T follicular helper cell (primary cell): ENCODE measurements around the gene ANXA3.

Source experiments
- DNase-seq: peaks from one replicate; pipeline ENCODE4 v3.0.0-alpha.2; 2020; ENCODE audit warnings: low read depth

Gene ANXA3

GRCh38 chr4:78611215-78611558 lies 59.6 kb downstream of the ANXA3 start:
- DNase-seq: no peak

DNA sequence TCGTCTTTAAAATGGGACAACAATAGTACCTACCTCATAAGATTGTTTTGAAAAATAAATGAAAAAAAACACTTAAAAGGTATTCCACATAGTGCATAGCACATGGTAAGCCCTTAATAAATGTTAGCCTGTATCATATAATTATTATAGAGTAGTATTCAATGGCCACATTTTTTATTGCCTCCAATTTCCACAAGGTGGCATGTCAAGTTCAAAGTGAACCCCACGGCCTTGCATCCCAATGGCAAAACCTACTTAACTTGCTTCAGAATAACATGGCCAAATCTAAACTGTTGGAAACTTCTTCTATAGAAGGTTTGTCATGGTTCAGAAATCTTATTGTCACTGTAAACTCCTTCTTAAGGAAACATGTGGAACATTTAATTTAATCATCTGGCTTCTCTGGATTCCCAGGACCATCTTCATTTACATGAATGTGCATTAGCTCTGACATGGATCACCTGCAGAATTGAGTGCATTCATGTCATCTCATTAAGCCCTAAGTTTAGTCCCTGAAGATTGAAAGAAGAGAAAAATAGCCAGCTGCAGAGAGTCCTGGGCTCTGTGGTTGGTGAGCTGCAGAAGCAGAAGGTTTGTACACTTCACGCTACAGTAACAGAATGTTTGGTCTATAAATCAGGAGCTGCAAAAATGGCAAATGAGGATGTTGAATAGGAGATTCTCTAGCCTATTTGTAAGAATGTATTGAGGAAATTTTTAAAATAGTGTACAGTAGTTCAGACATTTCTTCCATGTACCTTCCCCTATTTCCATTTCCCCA lies 61.0 kb downstream of the ANXA3 start:
- no peak for DNase-seq

DNA sequence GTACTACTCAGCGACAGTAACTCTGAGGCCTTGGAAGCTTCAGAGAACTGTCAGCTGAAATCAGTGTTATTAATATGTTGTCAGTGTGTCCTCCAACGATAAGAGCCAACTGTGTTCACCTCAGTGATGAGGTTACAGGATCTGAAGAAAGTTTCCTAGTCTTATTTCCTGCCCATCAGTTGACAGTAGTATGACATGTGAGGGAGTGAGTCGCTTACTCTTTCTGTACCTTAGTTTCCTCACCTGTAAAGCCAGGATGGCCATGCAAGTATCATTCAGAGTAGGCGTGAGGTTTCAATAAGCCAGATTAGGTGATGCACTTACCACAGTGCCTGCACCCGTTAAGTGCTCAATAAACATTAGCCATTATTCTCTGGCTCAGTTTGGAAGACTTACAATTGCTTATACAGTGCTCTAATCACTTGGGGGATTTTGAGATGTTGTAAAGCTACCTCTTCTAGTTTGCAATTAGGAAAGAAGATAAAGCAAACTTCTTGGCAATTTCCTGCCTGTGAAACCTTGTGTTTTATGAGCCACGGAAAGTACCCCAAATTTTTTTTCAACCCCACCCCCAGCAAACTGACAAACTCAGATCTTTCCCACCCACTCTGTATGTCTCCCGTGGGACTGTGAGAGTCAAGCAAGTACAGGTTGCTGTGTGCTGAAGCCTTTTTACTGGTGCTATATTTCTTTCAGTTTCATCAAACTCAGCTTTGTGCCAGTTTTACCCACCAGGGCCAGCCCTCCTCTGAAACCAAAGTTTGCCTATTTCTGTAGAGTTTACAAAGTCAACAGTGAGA lies 62.2 kb downstream of the ANXA3 start:
- no peak for DNase-seq

DNA sequence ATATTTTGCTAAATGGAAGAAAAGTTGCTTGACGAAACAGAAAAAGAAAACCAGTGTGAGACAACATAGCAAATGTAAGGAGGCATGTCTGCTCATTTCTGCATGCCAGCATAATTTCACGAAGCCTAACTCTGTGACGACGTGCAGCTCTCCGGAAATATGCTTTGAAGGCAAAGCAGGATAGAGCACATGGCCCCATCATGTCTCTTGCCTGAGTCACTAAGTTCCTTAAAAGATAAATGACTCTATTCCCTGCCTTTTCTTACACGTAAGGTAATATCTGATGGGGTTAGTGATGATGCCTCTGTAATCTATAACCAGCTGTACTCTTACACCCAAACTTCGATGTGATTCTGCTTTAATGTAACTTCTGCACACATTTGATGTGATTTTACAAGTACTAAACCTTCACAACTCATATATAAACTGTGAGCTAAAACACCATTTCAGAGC lies 64.5 kb downstream of the ANXA3 start:
- no peak for DNase-seq

DNA sequence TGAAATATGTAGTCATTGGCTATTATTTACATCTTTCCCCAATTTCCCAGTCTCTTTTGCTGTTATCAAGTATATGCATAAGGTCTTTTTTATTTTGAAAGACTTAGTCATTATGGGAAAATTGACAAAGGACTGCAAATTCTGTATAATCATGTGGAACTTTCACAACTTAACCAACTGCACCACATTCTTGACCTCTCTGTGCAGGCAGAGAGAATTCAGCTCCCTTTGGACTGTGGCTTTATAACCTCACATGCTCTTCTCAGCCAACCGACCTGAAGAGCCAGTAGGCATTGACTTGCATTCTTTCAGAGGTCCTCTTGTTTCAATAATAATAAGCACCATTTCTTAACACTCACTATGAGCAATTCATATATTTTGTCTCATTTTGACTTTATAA lies 66.9 kb downstream of the ANXA3 start:
- no peak for DNase-seq

DNA sequence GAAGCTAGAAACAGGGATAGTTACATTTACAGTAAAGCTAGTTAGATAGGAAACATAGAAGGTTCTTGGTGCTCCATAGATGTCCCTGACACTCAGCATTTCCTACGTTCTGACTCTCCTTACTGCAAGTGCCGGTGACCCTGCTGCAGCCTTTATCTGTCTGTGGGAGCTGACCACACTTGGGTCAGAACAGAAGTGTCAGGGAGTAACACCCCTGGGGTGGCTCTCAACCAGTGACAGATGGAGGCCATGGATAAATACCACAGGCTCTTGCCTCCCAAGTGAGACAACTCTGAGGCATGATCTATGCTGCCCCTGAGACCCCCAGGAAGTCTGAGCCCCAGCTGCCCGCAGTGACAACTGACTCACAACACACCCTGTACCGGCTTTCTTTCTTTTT lies 69.8 kb downstream of the ANXA3 start:
- no peak for DNase-seq

DNA sequence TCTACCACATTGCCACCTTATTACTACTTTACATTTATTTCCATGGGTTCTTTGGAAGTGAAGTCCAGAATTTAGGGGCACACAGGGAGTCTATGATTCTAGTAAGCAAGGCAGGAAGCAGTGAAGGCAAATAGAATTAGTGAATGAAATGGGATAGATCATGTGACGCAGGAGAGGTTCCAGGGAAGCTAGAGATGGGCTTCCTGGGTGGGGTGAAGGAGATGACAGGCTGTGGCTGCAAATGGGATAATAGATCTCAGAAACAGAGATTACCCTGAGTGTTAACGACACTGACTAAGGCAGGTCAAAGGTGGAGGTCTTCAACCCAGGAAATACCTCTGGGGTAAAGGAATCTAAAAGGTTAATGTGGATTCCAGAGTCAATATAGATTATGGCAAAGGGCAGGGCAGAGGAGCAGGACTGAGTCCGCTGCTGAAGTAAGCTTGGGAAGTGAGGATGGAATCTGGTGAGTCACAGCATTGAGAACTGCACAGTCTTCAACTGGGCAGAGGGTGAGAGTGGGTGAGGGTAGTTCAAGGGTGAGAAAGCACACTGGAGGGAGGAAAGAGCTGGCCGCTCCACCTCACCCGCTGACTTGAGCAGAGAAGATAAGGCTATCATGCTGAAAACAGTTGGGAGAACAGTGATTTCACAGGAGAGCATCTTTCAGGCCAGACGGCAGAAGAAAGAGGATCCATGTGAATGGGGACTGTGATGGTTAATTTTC lies 70.8 kb downstream of the ANXA3 start:
- DNase-seq: no peak

DNA sequence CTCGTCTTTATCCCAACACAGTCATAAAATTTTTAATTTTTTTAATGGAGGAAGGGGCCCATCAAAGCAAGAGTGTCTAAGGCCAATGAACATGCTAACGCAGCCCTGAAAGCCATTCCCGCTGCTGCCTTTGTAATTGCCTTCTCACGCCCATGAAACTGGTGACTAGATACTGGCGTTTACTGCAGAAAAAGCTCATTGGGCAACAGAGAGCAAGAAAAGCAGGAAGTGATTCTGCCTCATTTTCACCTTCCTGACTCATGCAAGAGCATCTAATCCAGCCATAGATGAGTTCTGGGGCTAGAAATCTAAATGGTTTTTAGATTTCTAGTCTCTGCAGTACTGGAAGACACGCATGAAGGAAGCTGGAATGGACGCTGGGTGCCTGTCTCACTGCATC lies 72.5 kb downstream of the ANXA3 start:
- no peak for DNase-seq

DNA sequence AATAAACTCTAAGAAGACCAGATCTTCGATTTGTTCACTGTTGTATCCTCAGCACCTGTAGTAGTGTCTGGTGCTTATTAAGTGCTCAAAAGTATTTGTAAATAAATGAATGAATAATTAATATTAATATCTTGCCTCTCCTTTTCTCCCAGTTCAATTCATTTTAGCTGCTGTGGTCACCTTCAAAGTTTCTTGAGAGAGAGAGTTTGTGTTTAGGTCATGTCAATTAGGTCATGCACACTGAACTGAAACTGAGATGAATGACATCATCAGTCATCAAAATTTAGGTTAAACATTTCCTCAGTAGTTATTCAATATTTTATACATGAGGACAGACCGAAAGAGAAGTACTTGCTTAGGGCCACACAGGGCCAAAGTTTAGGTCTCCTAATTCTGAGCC lies 73.5 kb downstream of the ANXA3 start:
- DNase-seq: no peak

DNA sequence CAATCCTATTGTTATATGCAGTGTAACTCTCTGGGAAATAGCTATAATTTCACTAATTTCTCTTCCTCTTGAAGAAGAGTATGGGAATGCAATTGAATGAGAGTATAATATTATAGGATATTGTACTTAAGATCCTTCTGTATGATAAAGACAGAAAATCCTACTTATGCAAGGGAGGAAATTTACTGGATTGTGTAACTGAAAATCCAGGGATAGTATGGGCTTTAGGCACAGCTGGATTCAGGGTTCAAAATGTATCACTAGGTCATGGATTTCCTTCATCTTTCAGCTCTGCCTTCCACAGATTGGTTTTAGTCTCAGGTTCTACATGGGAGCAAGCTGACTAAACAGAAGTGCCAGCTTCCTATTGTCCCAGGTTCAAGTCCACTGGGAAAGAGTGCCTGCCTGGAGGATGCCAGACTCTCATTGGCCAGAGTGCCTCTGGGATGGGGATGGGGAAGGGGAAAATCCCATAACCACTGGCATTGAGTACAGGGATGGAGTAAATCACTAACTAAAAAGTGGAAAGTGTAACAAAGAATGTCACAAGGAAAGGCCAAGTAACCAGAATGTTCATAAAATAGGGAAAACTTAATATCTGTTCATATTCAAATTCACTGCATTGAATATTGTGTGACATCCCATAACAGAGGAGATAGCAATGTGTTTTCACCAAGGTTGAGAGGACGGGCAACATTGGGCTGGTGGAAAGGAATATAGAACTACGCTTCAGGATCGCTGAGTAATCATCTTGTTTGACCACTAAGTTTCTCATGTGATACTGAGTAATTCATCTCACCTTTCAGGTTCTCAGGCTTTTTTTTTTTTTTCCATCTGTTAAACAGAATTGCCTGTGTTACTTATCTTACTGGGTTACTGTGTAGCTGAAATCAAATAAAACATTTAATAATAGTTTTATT lies 75.7 kb downstream of the ANXA3 start:
- no peak for DNase-seq

DNA sequence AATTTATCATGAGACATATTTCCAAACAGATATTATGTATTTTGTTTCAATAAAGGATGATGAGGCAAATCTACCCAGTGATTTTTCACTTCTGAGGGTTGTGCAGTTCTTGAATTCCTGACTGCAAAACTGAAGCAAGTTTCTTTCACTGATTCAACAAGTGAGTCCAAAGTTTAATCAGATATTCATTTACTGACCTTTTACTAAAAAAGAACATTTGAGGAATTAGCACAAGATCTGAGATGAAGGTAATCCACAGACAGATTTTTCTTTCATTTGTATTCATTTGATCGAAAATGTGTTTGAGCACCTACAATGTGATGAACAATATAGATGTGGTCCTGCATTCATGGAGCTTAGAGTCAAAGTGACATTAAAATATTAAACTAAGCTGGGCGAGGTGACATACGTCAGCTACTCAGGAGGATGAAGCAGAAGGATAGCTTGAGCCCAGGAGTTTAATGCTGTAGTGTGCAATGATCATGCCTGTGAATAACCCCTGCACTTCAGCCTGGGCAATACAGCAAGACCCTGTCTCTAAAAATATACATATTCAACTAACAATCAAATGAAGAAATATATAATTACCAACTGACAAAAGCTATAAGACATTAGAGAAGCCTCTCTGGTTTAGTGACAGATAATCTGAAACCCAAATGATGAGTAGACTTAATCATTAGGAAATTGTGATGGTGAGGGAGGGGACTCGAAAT lies 76.6 kb downstream of the ANXA3 start:
- no peak for DNase-seq

DNA sequence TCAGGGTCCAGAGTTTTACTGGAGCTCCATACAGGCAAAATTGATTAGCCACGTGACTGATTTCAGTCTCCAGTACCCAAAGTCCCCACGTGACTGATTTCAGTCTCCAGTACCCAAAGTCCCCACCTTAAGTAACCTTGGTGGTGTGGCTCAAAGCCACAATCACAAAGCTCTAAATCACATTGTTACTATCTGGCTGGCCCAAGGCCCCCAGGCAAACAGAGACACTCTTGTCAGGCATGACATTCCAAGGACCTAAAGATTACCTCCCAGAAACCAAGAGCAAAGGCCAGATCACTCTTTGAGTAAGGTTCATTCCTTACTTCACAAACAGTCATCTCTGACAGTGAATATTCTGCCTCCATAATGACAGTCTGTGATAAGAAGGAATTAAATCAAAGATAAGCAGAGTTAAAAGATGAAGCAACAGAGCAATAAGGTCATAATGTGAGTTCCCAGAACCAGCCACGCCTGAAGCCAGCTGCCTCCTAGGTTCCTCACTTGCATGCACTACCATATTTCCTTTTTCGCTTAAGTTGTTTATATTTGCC lies 78.5 kb downstream of the ANXA3 start:
- DNase-seq: no peak

- DNase-seq: no peak
Observed at GRCh38 chr4:78630615-78631014, 79.0 kb downstream of the ANXA3 start.

- DNase-seq: no peak
Observed at GRCh38 chr4:78634011-78634664, 82.6 kb downstream of the ANXA3 start.

GRCh38 chr4:78638337-78639172 lies 87.0 kb downstream of the ANXA3 start:
- no peak for DNase-seq

- no peak for DNase-seq
Observed at GRCh38 chr4:78640714-78641113, 89.1 kb downstream of the ANXA3 start.

- no peak for DNase-seq
Observed at GRCh38 chr4:78642934-78643333, 91.4 kb downstream of the ANXA3 start.

DNA sequence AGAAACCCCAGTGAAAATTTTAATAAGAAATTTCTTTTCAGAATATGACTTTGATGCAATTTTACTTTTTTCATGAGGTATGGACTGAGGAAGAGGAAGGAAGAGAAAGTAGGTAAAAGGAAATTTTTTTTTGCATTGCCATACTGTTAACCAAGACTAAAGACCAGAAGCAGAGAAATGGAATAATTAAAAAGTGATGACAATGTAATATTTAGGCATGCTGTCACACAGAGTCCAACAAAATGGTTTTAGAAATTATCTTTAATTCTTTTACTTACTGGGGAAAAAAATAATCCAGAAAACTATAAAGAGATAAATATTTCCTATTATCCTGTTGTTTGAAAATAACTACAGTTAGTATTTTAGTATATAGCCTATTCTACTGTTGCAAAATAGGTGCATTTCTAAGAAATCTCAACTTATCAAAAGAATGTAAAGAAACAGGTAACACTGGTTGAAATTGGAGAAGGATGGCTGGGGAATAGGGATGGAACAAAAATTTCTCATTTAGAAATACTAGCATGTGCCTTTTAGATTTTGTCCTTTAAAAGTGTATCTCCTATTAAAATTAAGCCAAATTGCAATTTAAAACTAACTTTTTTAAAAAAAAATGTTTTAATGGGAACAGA lies 92.6 kb downstream of the ANXA3 start:
- DNase-seq: no peak
